H7 (cell line): ENCODE results near the gene RNF128. TPM values are rescaled to one million over a fixed set of nuclear protein-coding genes. Genes with fewer than 3 reads are reported as not detected.

Experiments used
- DNase-seq: peaks from one replicate; pipeline ENCODE4 v3.0.0; 2012
- H3K27me3 ChIP-seq: 2 replicates; pipeline ENCODE4 v1.6.0; 2011; ENCODE audit warnings: mild to moderate bottlenecking, low read length; ENCODE audit not compliant: control insufficient read depth, insufficient read depth
- H3K36me3 ChIP-seq: replicated peaks from 2 replicates; pipeline ENCODE4 v1.5.1; 2011; ENCODE audit warnings: low read length; ENCODE audit not compliant: control insufficient read depth, insufficient read depth
- H3K4me3 ChIP-seq: 2 replicates; pipeline ENCODE4 v1.5.1; 2011; ENCODE audit warnings: low read depth, mild to moderate bottlenecking, control low read depth, low read length, moderate library complexity; ENCODE audit not compliant: insufficient read depth
- total RNA-seq: library from RNA; depleted of rRNA; stranded (reverse); fragments of >200 nt; shearing (Covaris generic); gene quantifications from 2 replicates; pipeline ENCODE4 v1.2.3, GENCODE V29; 2014; rRNA removed

Gene RNF128
- total RNA-seq, result 0.62 and 1.0 TPM in 2 replicates

- DNase-seq, result peak; percentile 85
- peak within 1 kb of the TSS; percentile 65 for H3K4me3 ChIP-seq
- no peaks in the 10 kb centered on the region for H3K36me3 ChIP-seq
- H3K27me3 ChIP-seq, result peaks cover 45% of the 10 kb centered on the region
Observed at GRCh38 chrX:106726485-106727437, at the start of gene RNF128. RNF128 (plus strand) TSS chrX:106726701; CDS start chrX:106726914, 213 bp downstream.

GRCh38 chrX:106680716-106681115 is 45.8 kb upstream of the RNF128 start:
- Histone ChIP-seq H3K36me3 (no peaks in the 10 kb centered on the region), H3K27me3 (no peaks in the 10 kb centered on the region), H3K4me3 (no peak overlapping the region)
- DNase-seq, result no peak

- Histone ChIP-seq H3K36me3 (no peaks in the 10 kb centered on the region), H3K4me3 (no peak overlapping the region), H3K27me3 (no peaks in the 10 kb centered on the region)
- DNase-seq, result no peak
Observed at GRCh38 chrX:106684207-106684606, 42.3 kb upstream of the RNF128 start.

- no peaks in the 10 kb centered on the region for H3K36me3 ChIP-seq
- H3K27me3 ChIP-seq, result no peaks in the 10 kb centered on the region
- DNase-seq, result no peak
- H3K4me3 ChIP-seq, result no peak overlapping the region
Observed at GRCh38 chrX:106692425-106693065, 34.0 kb upstream of the RNF128 start.

GRCh38 chrX:106696502-106696901 is 30.0 kb upstream of the RNF128 start:
- H3K4me3 ChIP-seq, result no peak overlapping the region
- DNase-seq, result peak; percentile 31
- no peaks in the 10 kb centered on the region for H3K27me3 ChIP-seq
- no peaks in the 10 kb centered on the region for H3K36me3 ChIP-seq

GRCh38 chrX:106698693-106699092 is 27.8 kb upstream of the RNF128 start:
- DNase-seq, result no peak
- Histone ChIP-seq H3K27me3 (no peaks in the 10 kb centered on the region), H3K36me3 (no peaks in the 10 kb centered on the region), H3K4me3 (no peak overlapping the region)

GRCh38 chrX:106702636-106703035 is 23.9 kb upstream of the RNF128 start:
- H3K4me3 ChIP-seq, result no peak overlapping the region
- H3K36me3 ChIP-seq, result no peaks in the 10 kb centered on the region
- no peaks in the 10 kb centered on the region for H3K27me3 ChIP-seq
- no peak for DNase-seq

GRCh38 chrX:106706466-106706865 is 20.0 kb upstream of the RNF128 start:
- H3K4me3 ChIP-seq, result no peak overlapping the region
- no peak for DNase-seq
- no peaks in the 10 kb centered on the region for H3K36me3 ChIP-seq
- no peaks in the 10 kb centered on the region for H3K27me3 ChIP-seq

- Histone ChIP-seq H3K4me3 (no peak overlapping the region), H3K36me3 (no peaks in the 10 kb centered on the region), H3K27me3 (no peaks in the 10 kb centered on the region)
- no peak for DNase-seq
Observed at GRCh38 chrX:106707771-106708454, 18.6 kb upstream of the RNF128 start.

GRCh38 chrX:106710771-106711170 is 15.7 kb upstream of the RNF128 start:
- no peak for DNase-seq
- H3K27me3 ChIP-seq, result no peaks in the 10 kb centered on the region
- no peak overlapping the region for H3K4me3 ChIP-seq
- no peaks in the 10 kb centered on the region for H3K36me3 ChIP-seq

GRCh38 chrX:106711375-106711774 is 15.1 kb upstream of the RNF128 start:
- no peak for DNase-seq
- Histone ChIP-seq H3K36me3 (no peaks in the 10 kb centered on the region), H3K4me3 (no peak overlapping the region), H3K27me3 (no peaks in the 10 kb centered on the region)

- H3K36me3 ChIP-seq, result no peaks in the 10 kb centered on the region
- H3K27me3 ChIP-seq, result no peaks in the 10 kb centered on the region
- no peak overlapping the region for H3K4me3 ChIP-seq
- no peak for DNase-seq
Observed at GRCh38 chrX:106716004-106716403, 10.5 kb upstream of the RNF128 start.

GRCh38 chrX:106716463-106716862 is 10.0 kb upstream of the RNF128 start:
- Histone ChIP-seq H3K27me3 (no peaks in the 10 kb centered on the region), H3K4me3 (no peak overlapping the region), H3K36me3 (no peaks in the 10 kb centered on the region)
- DNase-seq, result no peak

GRCh38 chrX:106718709-106719108 is 7.8 kb upstream of the RNF128 start:
- DNase-seq, result no peak
- peaks cover under 1% of the 10 kb centered on the region; the same call in 1 of the 2 replicates for H3K27me3 ChIP-seq
- no peaks in the 10 kb centered on the region for H3K36me3 ChIP-seq
- no peak overlapping the region for H3K4me3 ChIP-seq
